GM18861 (cell line): ENCODE results near the gene PITPNM1.
"Not testable (repeated sequence)": the region's sequence is repeated elsewhere in the genome, so short reads cannot be mapped to it uniquely, and the experiment has no call there.

Experiments used
- ATAC-seq: cut with Tn5 transposase; IDR thresholded peaks from one replicate; pipeline ENCODE4 v1.9.1; 2021; ENCODE audit not compliant: unreplicated experiment

The PITPNM1 gene

DNA sequence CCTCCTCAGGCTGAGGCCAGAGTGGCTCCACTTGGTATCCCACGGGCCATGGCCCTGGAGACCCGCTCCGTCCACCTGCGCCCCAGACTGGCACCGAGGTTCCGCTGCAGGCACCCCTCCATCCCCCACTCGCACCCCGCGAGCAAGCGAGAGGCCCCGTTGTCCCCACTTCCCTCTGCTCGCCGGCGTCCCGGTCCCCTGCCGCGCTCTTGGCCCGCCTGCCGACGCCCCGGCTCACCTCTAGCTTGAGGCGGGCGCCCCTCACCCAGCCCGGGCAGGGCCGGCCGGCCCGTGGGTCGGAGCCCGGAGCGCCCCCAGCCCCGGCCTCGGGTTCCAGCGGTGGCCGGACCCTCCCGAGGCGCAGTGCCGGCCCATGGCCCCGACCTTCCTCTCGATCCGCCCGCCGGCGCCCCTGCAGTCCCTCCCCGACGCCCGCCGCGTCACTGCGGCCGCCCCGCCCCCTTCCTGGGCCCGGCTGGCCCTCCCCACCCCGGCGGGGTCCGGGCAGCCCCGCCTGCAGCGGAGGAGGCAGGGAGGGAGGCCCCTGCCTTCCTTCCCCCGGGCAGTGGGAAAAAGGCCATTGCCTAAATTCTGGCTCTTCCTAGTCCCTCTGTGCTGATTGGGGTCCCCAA lies at the start of gene PITPNM1:
PITPNM1 (minus strand) TSS at position 414 of the 632 bp plus-strand sequence. CDS start 1,183 bp downstream, outside the sequence.
- ATAC-seq: no peak

DNA sequence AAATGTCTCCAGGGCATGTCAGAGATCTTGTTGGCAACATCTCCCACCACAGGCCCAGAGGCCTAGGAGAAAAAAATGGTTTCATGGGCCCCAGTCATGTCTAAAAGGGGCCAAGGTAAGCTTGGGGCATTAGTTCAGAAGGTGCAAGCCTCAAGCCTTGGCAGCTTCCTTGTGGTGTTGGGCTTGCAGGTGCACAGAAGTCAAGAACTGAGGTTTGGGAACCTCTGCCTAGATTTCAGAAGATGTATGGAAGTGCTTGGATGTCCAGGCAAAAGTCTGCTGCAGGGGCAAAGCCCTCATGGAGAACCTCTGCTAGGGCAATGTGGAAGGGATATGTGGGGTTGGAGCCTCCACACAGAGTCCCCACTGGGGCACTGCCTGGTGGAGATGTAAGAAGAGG lies 46.5 kb upstream of the PITPNM1 start:
- ATAC-seq: not testable (repeated sequence)

DNA sequence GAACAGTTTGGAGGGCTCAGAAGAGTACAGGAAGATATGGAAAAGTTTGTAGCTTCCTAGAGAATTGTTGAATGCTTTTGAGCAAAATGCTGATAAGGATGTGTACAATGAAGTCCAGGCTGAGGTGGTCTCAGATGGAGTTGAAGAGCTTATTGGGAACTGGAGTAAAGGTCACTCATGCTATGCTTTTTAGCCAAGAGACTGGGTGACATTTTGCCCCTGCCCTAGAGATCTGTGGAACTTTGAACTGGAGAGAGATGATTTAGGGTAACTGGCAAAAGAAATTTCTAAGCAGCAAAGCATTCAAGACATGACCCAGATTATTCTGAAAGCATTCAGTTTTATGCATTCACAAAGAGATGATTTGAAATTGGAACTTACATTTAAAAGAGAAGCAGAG lies 46.0 kb upstream of the PITPNM1 start:
- ATAC-seq: no peak

DNA sequence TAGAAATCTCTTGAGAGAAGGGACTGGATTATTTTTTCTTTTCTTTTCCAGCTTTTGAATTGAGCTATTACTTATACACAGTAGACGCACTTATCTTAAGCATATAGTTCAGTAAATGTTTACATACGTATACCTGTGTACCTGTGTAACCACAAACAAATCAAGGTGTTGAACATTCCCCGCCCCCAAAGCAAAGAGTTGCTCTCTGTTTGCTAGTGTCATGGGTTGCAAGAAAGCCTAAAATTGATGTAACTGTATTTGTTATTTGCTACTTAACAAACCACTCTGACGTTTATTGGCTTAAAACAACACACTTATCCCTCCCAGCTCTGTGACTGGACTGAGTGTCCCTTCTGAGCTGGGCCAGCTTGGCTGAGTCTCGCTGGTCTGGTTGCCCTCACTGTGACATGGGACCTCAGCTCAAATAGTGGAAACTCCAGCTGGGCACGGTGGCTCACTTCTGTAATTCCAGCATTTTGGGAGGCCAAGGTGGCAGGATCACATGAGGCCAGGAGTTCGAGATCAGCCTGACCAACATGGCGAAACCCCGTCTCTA lies 43.5 kb upstream of the PITPNM1 start:
- ATAC-seq: no peak

DNA sequence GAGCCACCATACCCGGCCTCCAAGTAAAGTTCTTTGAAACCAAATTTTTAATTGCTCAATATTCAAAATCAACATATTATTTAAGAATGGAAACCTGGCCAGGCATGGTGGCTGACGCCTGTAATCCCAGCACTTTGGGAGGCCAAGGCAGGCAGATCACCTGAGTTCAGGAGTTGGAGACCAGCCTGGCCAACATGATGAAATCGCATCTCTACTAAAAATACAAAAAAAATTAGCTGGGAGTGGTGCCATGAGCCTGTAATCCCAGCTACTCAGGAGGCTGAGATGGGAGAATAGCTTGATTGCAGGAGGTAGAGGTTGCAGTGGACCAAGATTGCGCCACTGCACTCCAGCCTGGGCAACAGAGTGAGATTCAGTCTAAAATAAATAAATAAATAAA lies 42.9 kb upstream of the PITPNM1 start:
- not testable (repeated sequence) for ATAC-seq

DNA sequence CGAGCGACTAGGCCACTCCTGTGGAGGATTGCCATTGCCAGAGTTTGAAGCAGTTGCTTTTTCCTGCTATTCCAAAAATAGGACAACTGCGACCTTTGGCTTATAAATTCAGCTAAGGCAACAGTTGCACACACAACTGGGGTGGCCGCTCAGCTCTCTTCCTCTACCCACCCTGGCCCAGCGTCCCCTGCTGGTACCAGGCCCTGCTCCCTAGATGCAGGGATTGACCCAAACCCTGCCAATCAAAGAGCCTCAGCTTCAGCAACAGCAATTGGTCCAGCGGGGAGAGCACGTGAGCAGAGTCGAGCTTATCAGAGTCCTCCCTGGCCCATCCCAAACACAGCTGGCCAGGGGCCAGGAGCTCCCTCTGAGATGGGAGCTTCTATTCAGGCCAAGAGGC lies 40.1 kb upstream of the PITPNM1 start:
- no peak for ATAC-seq

DNA sequence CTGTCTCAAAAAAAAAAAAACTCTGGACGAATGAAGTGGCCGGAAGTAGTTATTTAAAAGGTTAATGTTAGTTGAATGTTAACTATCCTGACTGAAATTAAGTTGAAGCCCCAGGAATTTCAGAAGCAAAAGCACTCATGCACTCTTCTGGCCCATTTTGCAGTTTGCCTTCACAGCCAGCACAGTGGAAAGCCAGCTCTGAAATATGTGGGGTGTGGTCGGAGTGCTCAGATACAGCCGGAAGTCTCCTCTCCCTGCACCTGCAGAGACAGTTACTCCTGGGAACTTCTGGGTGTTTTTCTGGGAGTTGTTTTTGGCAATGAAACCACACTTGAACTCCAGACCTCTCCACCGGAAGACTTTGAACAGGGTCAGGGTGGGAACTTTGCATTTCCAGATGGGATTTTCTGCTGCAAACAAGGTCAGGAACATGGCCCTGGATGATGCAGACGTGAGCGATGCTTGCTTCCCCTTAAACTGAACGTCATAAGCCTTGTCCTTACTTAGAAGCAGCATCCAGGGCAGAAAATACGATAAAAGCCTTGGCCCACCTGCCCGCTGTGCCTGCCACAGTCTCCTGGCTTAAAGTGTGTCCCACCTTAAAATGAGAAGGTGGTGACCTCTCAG lies 39.6 kb upstream of the PITPNM1 start:
- ATAC-seq: no peak

DNA sequence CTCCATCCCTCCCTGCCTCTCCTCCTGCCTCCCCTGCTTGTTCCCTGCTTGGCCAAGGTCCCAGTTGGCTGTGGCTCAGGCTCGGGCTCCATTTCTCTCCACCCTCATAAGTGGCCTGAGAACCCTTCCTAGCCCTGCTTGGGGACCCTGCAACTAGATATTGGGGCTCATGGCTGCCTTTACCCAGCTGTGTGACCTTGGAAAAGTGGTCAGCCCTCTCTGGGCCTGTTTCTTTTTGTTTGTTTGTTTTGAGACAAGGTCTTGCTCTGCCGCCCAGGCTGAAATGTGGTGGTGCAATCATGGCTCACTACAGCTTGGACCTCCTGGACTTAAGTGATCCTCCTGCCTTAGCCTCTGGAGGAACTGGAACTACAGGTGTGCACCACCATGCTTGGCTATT lies 38.4 kb upstream of the PITPNM1 start:
- no peak for ATAC-seq

DNA sequence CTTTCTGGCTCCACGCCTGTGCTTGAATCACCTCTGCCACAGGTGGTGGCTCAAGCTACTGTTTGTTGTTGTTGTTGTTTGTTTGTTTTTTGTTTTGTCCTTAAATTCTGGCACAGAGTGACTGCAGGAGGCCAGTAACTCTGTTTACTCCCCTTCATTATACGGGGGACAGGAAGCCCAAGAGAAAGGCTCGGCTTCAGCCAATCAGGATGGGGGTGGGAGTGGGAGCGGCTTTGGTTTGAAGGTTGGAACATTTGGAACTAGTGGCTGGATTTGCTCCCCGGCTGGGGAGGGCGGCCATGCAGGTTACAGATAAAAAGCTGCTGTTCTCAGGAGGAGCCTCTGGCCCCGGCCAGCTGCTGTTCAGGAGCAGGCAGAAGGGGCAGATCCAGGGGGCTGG lies 37.8 kb upstream of the PITPNM1 start:
- no peak for ATAC-seq

DNA sequence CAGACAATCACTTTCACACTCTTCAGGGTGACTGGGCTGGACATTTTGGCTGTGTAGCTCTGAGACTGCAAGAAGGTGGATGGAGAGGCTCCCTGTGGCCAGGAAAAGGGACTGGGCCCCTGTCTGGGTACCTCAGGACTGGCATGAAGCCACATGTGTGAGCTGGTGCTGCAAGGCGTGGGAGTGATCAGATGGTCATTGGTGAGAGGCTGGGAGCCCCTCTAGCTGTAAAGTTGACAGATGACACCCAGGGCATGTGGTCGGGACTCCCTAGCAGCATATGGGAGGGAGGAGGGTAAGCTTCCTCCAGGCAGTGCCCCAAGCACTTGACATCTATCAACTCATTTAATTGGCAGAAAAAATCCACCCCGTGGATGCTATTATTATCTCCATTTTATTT lies 37.0 kb upstream of the PITPNM1 start:
- ATAC-seq: no peak

DNA sequence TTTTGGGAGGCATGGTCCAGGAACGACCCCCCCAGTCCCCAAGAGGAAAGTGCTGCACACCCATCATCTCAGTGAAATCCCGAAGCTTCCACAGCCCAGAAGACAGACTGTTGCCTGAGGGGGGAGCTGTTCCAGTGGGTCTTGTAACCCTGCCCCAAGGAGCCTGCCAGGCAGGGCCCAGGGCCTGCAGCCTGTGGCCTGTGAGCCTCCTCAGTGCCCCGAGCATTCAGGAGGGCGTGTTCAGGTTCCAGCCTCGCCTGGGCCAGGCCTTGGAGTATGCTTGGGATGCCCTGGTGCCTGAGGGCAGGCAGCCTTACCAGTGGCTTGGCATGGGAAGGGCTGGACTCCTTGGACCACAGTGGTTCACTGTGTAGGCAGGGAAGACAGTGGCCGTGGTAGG lies 36.0 kb upstream of the PITPNM1 start:
- ATAC-seq: no peak

DNA sequence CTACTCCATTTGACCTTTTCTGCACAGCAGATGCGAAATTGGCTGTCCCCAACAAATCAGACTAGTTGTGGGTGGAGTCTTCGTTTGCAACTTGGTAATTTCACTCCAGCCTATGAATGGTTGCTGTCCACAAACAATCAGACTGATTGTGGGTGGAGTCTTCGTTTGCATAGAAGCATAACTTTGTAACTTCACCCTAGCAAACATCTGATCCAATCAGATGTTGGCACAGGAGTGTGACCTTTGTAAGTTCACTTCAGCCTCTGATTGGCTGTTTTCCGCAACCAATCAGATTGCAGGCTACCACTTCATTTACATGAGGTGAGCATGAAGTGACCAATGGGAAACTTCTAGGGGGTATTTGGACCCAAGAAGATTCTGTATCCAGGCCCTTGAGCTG lies 34.4 kb upstream of the PITPNM1 start:
- no peak for ATAC-seq

DNA sequence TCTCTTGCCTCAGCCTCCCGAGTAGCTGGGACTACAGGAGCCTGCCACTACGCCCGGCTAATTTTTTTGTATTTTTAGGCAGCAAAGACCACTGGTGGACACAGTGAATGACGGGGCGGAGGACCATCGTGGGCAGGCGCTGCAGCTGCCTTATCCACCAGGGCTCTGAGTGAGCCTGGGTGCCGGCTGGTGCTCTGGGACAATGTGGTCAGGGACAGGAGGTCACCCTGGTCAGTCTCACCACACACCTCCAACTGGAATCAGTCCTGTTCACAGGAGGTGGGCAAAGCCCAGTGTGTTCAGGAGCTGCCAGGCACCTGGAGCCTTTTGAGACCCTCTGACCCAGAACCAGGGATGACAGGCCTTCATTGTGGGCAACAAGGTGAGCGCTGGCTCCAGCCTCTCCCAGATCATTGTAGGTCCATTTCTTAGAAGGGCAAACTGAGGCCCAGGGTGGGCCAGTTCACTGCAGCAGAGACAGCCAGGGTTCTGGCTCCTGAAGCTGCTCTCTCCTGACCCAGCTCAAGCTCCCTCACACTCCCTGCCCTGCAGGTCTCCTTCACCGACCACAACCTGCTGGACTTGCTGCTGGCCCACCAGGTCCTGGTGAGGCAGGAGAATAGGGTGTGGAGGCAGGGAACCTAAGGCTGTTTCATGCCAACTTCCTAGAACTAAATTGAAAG lies 33.8 kb upstream of the PITPNM1 start:
- no peak for ATAC-seq

DNA sequence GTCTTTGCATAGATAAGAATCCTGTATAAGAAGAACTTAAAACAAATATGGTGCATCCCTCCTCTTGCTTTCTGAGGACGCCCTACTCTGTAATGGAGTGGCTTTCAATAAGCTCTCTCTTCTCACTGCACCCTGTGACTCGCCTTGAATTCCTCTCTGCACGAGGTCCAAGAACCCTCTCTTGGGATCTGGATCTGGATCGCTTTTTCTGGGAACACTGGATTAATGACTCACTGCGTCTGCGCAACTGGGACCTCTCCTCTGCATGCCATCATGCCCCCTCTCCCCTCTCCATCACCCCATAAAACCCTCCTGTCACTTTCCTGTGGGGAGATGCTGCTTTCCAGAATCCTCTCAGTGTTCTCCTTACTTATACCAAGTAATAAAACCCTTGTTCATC lies 33.1 kb upstream of the PITPNM1 start:
- no peak for ATAC-seq

DNA sequence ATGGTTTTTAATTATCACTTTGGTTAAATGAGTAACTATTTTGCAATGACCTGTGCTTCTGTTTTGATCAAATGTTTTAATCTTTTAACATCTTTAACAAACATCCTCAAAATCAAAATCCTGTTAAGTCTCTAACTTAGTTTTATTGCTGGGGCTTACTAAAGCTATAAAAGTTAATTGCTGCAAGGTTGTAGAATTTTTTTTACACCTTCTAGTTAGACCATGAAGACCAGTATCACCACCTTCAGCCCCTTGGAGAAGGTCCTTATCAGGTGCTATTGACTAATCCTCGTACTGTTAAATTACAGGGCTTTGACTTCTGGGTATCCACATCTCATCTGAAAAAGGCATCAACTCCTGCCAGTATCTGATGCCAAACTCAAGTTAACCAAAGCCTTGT lies 30.4 kb upstream of the PITPNM1 start:
- ATAC-seq: no peak

DNA sequence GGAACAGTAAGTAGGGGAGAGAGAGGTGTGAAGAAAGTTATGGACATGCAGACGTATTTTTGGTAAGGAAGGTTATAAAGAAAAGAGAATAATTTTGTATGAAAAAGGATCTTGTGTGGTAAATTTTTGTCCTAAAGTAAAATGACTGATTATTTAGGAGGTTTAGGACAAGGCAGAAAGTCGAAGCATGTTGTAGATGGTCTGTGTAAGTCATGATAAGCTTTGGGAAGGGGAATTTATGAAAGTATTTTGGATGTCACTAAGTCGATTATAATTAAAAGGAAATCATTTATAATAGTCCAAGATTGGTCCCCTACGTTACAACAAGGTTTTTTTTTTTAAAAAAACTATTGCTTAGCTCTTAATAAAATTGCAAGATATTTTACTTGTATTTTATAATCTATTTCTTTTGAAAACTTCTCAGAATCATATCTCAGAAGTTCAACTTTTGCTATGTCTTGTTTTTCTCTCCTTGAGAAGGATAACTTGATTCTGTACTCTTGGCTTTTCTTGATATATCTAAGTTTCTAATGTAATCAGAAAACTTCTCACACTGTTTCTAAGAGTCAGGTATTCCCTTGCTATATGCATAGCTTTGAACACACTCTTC lies 29.0 kb upstream of the PITPNM1 start:
- ATAC-seq: no peak

DNA sequence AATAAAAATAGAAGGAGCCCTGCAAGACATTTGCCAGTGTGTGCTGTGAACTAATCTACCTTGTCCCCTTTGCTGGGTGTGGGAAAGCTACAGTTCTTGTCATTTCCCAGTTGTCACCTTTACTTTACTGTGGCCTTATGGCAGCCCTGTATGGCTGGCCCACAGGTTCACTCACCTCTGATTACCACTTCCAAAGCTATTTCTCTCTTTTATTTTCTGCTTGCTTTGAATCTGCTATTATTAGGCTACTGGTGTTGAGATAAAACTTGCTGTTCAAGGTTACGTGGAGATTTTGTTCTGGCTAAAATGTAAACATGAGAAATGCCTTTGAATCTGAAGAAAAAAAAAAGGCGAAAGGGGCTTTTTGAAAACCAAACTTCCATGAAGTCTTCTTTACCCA lies 27.7 kb upstream of the PITPNM1 start:
- ATAC-seq: no peak

DNA sequence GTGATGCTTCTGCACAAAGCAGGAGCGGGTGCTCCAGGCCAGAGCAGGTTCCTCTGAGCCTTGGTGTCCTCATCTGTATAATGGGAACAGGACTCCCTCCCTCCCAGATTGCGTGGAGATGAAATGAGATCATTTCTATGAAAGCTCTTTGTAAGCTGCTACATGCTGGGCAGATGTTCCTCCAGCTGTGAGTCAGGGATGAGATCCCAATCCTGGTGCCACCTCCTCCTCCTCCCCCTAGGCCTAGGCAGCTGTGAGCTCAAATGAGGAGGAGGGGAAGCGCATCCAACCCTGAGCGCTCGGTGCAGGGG lies 25.1 kb upstream of the PITPNM1 start:
- ATAC-seq: no peak

DNA sequence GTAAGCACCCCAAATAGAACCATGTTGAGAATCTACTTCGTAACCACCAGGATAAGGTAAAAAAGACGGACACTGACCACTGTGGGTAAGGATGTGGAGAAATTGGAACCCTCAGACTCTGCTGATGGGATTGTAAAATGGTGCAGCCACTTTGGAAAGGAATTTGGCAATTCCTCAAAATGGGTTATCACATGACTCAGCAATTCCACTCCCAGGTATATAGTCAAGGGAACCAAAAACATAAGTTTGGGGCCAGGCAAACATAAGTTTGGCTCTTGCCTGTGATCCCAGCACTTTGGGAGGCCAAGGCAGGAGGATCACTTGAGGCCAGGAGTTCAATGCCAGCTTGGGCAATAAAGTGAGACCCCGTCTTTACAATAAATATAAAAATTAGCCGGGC lies 23.2 kb upstream of the PITPNM1 start:
- ATAC-seq: no peak

DNA sequence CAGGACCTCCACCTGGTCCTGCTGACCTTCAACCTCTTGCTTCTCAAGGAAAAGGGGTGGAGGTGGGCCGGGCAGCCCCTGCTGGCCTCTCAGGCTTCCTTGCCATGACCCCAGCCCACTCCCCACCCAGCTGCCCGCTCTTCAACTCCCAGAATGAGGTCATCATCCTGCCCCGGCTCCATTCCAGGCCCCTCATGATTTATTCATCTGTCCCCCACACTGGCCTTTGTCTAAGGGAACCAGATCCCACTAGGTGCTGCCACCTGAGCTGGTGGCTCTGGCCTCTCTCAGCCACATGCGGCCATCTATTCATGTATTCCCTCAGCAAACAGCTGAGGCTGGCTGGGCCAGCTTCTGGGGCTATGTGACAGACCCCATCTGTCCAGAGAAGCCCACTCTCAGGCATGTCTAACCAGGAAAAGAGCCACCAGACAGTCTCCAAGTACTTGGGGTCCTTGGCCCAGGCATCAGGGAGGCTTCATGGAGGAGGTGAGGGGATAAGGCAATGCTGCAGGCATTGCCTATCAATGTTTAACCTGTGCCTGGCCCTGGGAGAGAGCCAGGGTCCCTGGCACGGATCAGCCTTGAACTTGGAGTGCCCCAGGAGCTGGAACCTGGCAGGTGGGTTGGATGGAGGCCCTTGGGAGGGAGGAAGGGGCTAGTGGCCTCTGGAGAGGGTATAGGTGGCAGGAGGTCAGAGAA lies 20.3 kb upstream of the PITPNM1 start:
- no peak for ATAC-seq

DNA sequence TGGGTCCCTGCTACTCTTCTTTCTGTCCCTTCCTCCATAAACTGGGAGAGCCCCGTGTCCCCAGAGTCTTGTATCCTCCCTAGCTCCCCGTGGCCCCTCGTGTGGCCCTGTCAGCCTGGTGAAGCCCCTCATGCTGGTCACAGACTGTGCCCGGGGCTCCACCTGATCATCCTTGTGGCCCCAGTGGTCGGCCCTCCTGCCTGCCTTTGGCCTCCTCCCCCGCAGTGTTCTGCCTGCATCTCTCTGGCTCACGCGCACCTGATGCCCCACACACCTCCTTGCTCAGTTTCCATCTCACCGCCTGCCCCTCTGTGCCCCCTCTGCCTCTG lies 19.3 kb upstream of the PITPNM1 start:
- ATAC-seq: no peak
